HG02840 (cell line): ENCODE measurements around the gene ITPR3.

ENCODE experiments used
- ATAC-seq: cut with Tn5 transposase; IDR thresholded peaks from one replicate; pipeline ENCODE4 v1.9.1; 2021; ENCODE audit warnings: mild to moderate bottlenecking, moderate library complexity, moderate number of reproducible peaks; ENCODE audit not compliant: unreplicated experiment, low FRiP score

ITPR3 gene

GRCh38 chr6:33695451-33695887 lies 74.3 kb downstream of the ITPR3 start:
- no peak for ATAC-seq

GRCh38 chr6:33696076-33696475 lies 75.0 kb downstream of the ITPR3 start:
- no peak for ATAC-seq

GRCh38 chr6:33696548-33697518 lies 75.7 kb downstream of the ITPR3 start:
- ATAC-seq = no peak

DNA sequence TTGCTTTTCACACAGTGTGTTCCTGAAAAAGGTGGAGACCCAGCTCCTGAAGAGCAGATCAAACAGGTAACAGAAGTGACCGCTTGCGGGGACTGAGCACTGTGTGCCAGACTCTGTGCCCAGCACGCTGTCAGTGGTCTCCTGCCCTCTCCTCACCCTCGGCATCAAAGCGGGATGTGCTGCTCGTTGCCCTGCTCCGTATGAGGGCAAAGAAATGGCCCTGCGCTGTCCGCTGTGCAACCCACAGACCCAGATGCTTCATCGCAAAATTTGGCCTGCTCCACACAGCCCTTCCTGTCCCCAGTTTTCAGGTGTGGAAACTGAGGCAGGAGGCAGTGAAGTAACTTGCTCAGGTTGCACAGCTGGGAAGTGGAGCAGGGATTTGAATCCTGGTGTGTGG lies 76.7 kb downstream of the ITPR3 start:
- no peak for ATAC-seq

DNA sequence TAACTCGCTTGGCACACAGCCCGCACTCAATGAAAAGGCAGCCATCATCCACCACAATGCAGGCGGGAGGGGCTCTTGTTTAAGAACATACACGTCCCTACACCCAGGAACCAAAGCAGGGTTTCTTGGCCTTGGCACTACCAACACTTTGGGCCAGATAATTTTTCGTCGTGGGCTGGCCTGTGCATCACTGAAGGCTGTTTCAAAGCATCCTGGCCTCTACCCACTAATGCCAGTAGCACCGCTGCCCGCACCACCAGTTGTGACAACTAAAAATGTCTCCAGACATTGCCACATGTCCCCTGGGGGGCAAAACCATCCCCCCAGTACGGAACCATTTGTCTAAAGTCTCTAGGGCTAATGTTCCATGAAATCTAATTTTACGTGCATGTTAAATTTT lies 77.4 kb downstream of the ITPR3 start:
- ATAC-seq = no peak

GRCh38 chr6:33699131-33699530 lies 78.0 kb downstream of the ITPR3 start:
- ATAC-seq = no peak

DNA sequence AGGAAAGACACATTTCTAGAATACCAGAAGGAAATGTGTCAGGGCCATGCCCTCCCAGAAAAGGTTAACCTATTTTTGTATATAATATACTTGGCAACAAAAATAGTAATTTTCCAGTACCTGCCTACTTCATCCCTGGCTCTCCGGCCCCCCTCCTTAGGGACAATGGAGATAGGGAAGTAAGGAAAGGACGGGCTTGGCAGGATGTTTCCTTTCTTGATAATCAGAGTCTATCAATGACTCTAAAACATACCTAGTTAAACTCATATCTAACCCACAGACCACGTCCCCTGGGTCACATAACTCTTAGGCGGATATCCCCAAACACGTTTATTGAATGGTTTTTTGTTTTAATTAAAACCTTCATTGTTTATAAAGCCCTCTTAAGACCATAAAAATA lies 78.6 kb downstream of the ITPR3 start:
- no peak for ATAC-seq

DNA sequence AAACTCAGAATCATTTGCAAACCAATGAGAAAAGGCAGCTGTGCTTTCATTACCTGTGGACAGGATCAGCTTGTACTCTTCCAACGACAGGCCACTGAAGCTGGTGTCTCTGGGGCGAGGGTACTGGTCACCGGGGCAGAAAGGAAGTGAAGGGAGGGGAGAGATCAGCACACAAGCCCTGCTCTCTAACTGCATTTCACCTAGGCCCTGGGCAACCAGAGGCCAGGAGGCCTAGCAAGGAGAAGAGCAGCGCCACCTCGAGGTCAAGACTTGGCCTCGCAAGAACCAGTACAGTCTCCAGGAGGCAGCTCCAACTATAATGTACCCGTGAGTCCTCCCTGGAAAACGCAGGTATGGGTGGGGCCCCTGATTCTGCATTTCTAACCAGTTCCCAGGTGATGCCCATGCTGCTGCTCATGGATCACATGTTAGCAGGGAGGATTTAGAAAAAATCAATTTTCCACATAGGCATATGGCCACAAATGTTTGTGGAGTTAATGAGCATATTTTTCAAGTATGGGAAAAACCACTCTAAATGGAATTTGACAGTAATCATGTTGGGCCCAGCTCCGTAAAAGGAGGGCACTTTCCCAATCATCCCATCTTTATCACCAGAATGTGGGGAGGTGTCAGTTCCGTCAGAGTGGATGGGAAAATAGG lies 79.4 kb downstream of the ITPR3 start:
- ATAC-seq = no peak

DNA sequence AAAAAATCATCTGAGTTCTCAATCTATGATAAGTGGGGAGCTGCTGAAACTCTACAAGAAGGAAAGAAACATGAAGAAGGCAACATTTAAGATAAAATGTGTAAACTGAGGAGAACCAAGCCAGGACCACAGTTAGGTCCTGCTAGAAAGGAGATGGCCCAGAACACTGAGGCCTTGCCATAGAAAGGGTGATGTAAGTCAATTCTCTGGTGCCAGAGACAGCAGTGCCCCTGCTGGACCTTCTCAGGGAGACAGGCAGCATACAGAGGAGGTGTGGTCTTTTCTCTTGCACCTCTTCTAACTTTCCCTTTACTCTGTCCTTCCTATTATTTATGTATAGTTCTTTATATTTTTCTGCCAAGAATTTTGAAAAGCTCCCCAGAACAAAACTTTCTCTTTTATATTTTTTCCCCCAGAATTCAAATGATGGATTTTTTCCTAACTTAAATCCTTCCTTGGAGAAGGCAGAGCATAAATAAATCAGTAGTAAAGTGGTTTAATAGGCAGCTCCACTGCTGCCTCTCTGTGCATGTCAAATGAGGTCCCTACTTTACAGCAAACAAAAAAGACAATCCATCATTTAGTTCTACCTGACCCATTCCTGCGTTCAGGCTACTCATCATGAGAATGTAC lies 81.3 kb downstream of the ITPR3 start:
- no peak for ATAC-seq

GRCh38 chr6:33704215-33705066 lies 83.3 kb downstream of the ITPR3 start:
- no peak for ATAC-seq

GRCh38 chr6:33705268-33705885 lies 84.3 kb downstream of the ITPR3 start:
- no peak for ATAC-seq

GRCh38 chr6:33705955-33706725 lies 85.0 kb downstream of the ITPR3 start:
- no peak for ATAC-seq

DNA sequence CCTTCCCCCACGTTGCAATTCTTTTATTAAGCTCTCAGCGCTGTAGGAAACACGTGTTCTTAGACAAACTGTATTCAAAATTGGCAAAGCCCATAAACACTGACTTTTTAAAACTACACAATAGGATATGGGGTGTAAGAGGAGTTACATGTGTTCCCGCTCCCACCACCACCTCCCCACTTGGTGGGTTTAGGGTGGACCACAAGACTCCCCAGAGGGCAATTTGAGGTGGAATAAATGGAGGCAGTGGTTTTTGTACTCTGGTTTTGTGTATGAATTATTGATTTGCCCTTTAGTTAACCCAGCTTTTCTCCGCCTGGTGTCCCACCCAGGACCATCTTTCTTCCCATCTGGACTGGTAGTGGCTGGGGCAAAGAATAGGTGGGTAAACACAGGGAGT lies 86.6 kb downstream of the ITPR3 start:
- ATAC-seq = no peak

GRCh38 chr6:33708516-33709204 lies 87.5 kb downstream of the ITPR3 start:
- no peak for ATAC-seq

DNA sequence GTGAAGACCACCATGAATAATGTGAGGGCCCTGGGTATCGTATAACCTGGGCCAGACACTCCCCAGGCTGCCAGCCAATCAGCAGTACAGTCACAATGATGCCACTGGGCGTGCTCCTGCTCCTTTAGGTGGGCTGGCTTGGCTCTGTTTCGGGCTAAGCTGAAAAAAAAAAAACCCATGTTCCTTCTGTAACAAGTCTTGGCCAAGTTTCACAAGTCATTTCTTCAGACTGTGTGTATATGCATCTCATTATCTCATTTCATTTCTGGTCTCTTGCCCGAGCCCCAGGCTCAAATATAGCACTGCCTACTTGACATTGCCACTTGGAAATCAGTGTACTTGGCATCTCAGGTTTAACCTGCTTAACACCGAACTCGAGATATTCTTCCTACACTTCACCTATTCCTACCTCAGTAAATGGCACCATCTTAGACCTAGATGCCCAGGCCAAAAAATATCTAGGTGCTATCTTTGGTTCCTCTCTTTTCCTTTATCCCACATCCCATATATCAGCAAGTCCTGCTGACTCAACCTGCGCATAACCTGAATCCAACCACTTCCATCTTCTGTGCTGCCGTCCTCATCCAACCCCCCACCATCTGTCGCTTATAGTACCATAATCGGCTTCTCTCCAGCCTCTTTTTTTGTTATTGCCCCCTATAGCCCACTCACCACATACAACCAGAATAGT lies 88.6 kb downstream of the ITPR3 start:
- no peak for ATAC-seq

DNA sequence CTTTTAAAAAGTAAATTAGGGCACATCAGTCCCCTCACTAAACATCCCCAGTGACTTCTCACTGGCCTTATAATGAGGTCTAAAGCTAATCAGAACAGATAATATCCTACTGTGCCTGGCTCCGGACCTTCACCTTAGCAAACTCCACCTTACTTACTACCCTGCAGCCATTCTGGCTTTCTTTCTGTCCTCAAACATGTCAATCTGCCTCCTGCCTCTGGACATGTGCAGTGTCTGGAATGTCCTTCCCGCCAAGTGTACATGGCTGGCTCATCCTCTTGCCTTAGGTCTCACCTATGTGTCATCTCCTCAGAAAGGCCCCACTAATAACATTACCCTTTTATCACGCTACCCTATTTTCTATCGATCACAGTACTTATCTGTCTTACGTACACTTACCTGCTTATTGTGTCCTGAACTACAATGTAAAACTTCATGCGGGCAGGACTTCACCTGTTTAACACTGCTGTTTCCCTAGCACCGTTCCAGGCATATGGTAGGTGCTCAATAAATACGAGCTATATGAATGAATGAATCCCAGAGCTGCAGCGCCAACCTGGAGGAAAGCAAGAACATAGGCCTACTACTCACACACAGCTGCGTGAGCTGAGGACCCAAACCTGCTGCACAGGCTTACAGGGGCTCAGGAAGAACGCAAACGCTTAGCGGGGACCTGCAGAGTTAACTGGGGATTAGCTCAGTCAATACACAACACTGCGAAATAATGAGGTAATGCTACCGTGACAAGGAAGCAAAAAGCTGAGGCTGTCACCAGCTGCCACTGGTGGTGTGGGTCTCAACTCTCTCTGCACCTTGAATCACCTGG lies 89.4 kb downstream of the ITPR3 start:
- ATAC-seq = peak; percentile 3
